Caco-2 (cell line): ENCODE results near the gene SH3BP5. TPM values are rescaled to one million over a fixed set of nuclear protein-coding genes. Genes with fewer than 3 reads are reported as not detected.

Source experiments
- BruUV-seq: library from RNA; stranded (reverse); fragments of 400-500 nt; replicated peaks from 2 replicates; lab custom pipeline; 2021; lab: Mats Ljungman, UMichigan
- CTCF ChIA-PET: fragments of 300-600 bp; sonication (Branson Sonifier 250); formaldehyde crosslinking; loops from one replicate; lab custom pipeline; 2022; ENCODE audit warnings: antibody characterized with exemption; lab: Charles Lee
- POLR2A ChIA-PET: fragments of 300-600 bp; sonication (Branson Sonifier 250); formaldehyde crosslinking; loops from one replicate; lab custom pipeline; 2022; ENCODE audit warnings: antibody characterized with exemption; lab: Charles Lee
- DNase-seq, 2 experiments: peaks; one replicate each; pipeline versions ENCODE4 v3.0.0 to v3.0.0-alpha.2; 2020 to 2022
- H3K27me3 ChIP-seq: replicated peaks from 2 replicates; pipeline ENCODE4 v1.6.0; 2011; ENCODE audit warnings: low read length; ENCODE audit not compliant: control insufficient read depth, insufficient read depth
- H3K36me3 ChIP-seq: 2 replicates; pipeline ENCODE4 v1.5.1; 2011; ENCODE audit warnings: low read length; ENCODE audit not compliant: control insufficient read depth, insufficient read depth
- H3K4me1 ChIP-seq: fragments of 250-450 bp; sonication (Bioruptor Pico); 2 replicates; pipeline ENCODE4 v1.5.1; 2020; ENCODE audit warnings: mild to moderate bottlenecking
- H3K4me3 ChIP-seq: 2 replicates; pipeline ENCODE4 v1.5.1; 2011; ENCODE audit warnings: low read depth, mild to moderate bottlenecking, control low read depth, low read length
- H3K9me3 ChIP-seq: fragments of 250-450 bp; sonication (Bioruptor Pico); 2 replicates; pipeline ENCODE4 v1.5.1; 2020; ENCODE audit warnings: mild to moderate bottlenecking, moderate library complexity
- H3K27ac Mint-ChIP-seq: one replicate; pipeline ENCODE4 v1.8.0; 2022; ENCODE audit warnings: mixed read lengths; ENCODE audit not compliant: unreplicated experiment
- H3K27me3 Mint-ChIP-seq: one replicate; pipeline ENCODE4 v1.8.0; 2022; ENCODE audit warnings: mixed read lengths; ENCODE audit not compliant: insufficient read depth, unreplicated experiment
- H3K36me3 Mint-ChIP-seq: one replicate; pipeline ENCODE4 v1.8.0; 2022; ENCODE audit warnings: mild to moderate bottlenecking, mixed read lengths; ENCODE audit not compliant: insufficient read depth, unreplicated experiment
- H3K4me1 Mint-ChIP-seq: one replicate; pipeline ENCODE4 v1.8.0; 2022; ENCODE audit warnings: low read depth, mixed read lengths; ENCODE audit not compliant: unreplicated experiment
- H3K4me3 Mint-ChIP-seq: one replicate; pipeline ENCODE4 v1.8.0; 2022; ENCODE audit warnings: mild to moderate bottlenecking, moderate library complexity, mixed read lengths; ENCODE audit not compliant: unreplicated experiment
- H3K9me3 Mint-ChIP-seq: one replicate; pipeline ENCODE4 v1.8.0; 2022; ENCODE audit warnings: mixed read lengths; ENCODE audit not compliant: unreplicated experiment
- CTCF ChIP-seq, 2 experiments: fragments of 200-600 bp in 1 of 2; IDR thresholded peaks; 1 replicate in 1 of 2; 2 replicates in 1 of 2; pipeline versions ENCODE4 v1.5.1 to v1.8.0; 2011 to 2022; ENCODE audit warnings: antibody characterized with exemption in 1 of 2, control low read depth in 1 of 2, inconsistent platforms in 1 of 2, low read depth in 1 of 2, low read length in 1 of 2, mild to moderate bottlenecking in 1 of 2, moderate library complexity in 1 of 2; ENCODE audit not compliant: insufficient read depth in 1 of 2, severe bottlenecking in 1 of 2, unreplicated experiment in 1 of 2
- intact Hi-C: fragments of 100-400 bp; cut with micrococcal nuclease; formaldehyde crosslinking; loops from one replicate; pipeline ENCODE4 v1.10.0; 2022; ENCODE audit not compliant: unreplicated experiment
- total RNA-seq: library from RNA; stranded (reverse); gene quantifications from 2 replicates; pipeline ENCODE4 v1.2.3, GENCODE V29; 2022

SH3BP5 gene
- total RNA-seq, 1 experiment from 2014 or later, result 26.1 TPM

- Mint-ChIP-seq H3K4me3 (no peak overlapping the region), H3K27me3 (no peaks in the 10 kb centered on the region), H3K4me1 (peaks cover 20% of the 10 kb centered on the region), H3K36me3 (peaks cover 19% of the 10 kb centered on the region), H3K9me3 (peaks cover 17% of the 10 kb centered on the region), H3K27ac (no peak overlapping the region)
- DNase-seq, result no peak
- H3K36me3 ChIP-seq, result no peaks in the 10 kb centered on the region
- H3K27me3 ChIP-seq, result no peaks in the 10 kb centered on the region
- ChIA-PET POLR2A (no interaction called here), CTCF (no interaction called here)
- TF ChIP-seq CTCF (IDR thresholded peaks at IDR 0.05; ENCODE audit: insufficient read depth in 1 of 2, low read depth in 1 of 2, low read length in 1 of 2, severe bottlenecking in 1 of 2, unreplicated experiment in 1 of 2), result no peak
- 0 out of 2 replicates have a peak, but pooled peaks cover 2% of the 10 kb centered on the region for H3K4me1 ChIP-seq
- no peak overlapping the region for H3K4me3 ChIP-seq
- no TSS peak for BruUV-seq
- intact Hi-C loops, result no loop called here
- H3K9me3 ChIP-seq, result no peaks in the 10 kb centered on the region
These were observed 36.9 kb downstream of the SH3BP5 start for GRCh38 chr3:15295506-15295905.

GRCh38 chr3:15294929-15295328, 37.5 kb downstream of the SH3BP5 start:
- H3K36me3 ChIP-seq, result no peaks in the 10 kb centered on the region
- H3K27me3 Mint-ChIP-seq, result no peaks in the 10 kb centered on the region
- H3K4me3 Mint-ChIP-seq, result no peak overlapping the region
- no peak for TF ChIP-seq CTCF (IDR thresholded peaks at IDR 0.05; ENCODE audit: insufficient read depth in 1 of 2, low read depth in 1 of 2, low read length in 1 of 2, severe bottlenecking in 1 of 2, unreplicated experiment in 1 of 2)
- no peak for DNase-seq
- H3K36me3 Mint-ChIP-seq, result peaks cover 15% of the 10 kb centered on the region
- ChIA-PET CTCF (no interaction called here), POLR2A (no interaction called here)
- peaks cover 17% of the 10 kb centered on the region for H3K9me3 Mint-ChIP-seq
- no peaks in the 10 kb centered on the region for H3K27me3 ChIP-seq
- no peak overlapping the region for H3K27ac Mint-ChIP-seq
- H3K4me1 ChIP-seq, result 0 out of 2 replicates have a peak, but pooled peaks cover 2% of the 10 kb centered on the region
- intact Hi-C loops, result no loop called here
- BruUV-seq, result no TSS peak
- H3K4me3 ChIP-seq, result no peak overlapping the region
- H3K9me3 ChIP-seq, result no peaks in the 10 kb centered on the region
- peaks cover 20% of the 10 kb centered on the region for H3K4me1 Mint-ChIP-seq

- CTCF ChIA-PET, result no interaction called here
- no TSS peak for BruUV-seq
- no peak for DNase-seq
- intact Hi-C loops, result no loop called here
- POLR2A ChIA-PET, result no interaction called here
- Histone ChIP-seq H3K4me1 (0 out of 2 replicates have a peak, but pooled peaks cover 2% of the 10 kb centered on the region), H3K36me3 (no peaks in the 10 kb centered on the region), H3K27me3 (no peaks in the 10 kb centered on the region), H3K9me3 (no peaks in the 10 kb centered on the region), H3K4me3 (no peak overlapping the region)
- Mint-ChIP-seq H3K27ac (no peak overlapping the region), H3K9me3 (peaks cover 17% of the 10 kb centered on the region), H3K4me3 (no peak overlapping the region), H3K4me1 (peaks cover 13% of the 10 kb centered on the region), H3K27me3 (no peaks in the 10 kb centered on the region), H3K36me3 (peaks cover 22% of the 10 kb centered on the region)
- TF ChIP-seq CTCF (IDR thresholded peaks at IDR 0.05; ENCODE audit: insufficient read depth in 1 of 2, low read depth in 1 of 2, low read length in 1 of 2, severe bottlenecking in 1 of 2, unreplicated experiment in 1 of 2), result no peak
These were observed 39.4 kb downstream of the SH3BP5 start for GRCh38 chr3:15292765-15293522.
